Renal cortex interstitium (tissue), 11 donors: Measurements from ENCODE around the gene CALML5. TPM values are rescaled to one million over a fixed set of nuclear protein-coding genes. Genes with fewer than 3 reads are reported as not detected.

Experiments
- DNase-seq, 11 donors: peaks; one replicate each; pipeline ENCODE4 v3.0.0-alpha.2; 2013; ENCODE audit warnings: low read depth in 9 of 11, low spot score in 4 of 11; ENCODE audit errors: extremely low read depth in 1 of 11
- polyA plus RNA-seq, 3 donors: library from polyadenylated mRNA; unstranded; fragments of 120-200 nt; gene quantifications; one replicate each; pipeline ENCODE4 v1.2.1, GENCODE V29; 2013; ENCODE audit not compliant: insufficient read length in 3 of 3

CALML5 gene
- polyA plus RNA-seq, 3 donors: not detected

DNA sequence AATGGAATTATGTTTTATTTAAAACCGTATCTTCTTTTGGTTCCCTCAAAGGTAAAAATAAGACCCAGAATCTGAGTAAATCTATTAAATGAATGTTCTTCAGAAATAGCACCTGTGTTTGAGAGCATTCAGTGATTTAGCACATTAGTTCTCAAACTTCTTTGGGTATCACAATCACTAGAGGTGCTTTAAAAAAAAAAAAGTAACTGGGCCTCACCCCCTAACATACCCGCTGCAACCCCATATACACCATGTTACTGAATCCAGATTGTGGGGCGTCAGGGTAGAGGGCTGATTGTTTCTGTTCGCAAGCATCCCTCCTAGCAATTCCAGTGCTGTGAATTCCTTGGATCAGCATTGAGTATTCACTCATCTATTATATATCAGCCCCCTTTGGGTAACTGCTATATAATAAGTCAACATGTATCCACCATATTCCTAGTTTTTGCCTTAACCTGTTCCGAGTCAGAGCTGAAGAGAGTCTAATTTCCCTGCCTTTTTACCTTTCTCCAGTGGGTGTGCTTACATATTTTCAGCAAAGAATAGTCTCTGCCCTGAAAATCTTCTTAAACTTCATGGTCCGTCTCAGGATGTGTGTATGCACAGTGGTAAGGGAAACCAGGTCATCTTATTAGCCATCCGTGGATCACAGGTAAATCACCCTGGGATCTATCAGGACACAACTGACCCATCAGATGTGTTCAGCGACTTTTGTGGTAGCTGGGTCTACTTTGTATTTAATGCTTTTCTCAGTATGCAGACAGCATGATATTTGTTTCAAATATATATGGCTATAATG is 40.2 kb downstream of the CALML5 start:
- DNase-seq: no peak

DNA sequence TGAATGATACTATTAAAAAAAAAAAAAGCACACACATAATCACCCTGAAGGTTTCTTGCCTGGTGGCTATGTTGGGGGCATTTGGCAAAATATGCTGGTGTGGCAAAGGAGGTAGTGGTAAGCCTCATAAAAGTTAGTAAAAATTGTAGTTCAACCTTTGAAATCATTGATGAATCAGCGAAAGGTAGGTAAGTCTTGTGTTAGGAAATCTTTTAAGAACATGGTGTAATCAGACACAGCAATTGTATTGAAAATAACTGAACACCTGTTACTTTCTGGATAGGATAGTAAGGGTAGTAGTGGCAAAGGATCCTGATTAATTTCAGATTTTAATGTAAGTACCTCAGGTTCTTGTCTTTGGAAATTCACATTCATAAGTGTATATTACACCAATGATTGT is 40.9 kb downstream of the CALML5 start:
- DNase-seq: no peak

DNA sequence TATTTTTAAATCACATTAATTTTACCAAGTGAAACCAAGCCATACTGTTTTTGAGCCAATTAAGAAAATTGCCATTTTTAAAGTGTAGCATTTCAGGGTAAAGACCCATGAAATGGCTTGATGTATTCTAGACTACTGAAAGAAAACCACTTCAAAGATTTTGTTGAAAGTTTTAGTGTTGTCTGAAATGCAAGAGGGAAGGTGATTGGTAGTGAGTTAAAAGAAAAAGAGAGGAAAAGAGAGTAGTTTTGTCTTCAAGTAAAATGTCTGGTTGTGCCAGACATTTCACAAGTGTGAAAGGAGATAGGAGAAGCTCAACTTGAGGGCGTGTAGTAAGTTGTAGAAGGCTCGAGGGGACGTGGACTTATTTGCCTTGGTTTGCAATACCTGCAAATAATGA is 41.6 kb downstream of the CALML5 start:
- DNase-seq: no peak

DNA sequence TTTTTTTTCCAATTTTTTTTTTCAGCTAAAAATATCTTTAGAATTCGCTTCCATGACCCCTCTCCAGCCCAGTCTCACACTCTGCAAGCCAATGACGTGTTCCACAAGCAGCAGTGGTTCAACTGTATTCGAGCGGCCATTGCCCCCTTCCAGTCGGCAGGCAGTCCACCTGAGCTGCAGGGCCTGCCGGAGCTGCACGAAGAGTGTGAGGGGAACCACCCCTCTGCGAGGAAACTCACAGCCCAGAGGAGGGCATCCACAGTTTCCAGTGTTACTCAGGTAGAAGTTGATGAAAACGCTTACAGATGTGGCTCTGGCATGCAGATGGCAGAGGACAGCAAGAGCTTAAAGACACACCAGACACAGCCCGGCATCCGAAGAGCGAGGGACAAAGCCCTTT is 42.8 kb downstream of the CALML5 start:
- no peak for DNase-seq

DNA sequence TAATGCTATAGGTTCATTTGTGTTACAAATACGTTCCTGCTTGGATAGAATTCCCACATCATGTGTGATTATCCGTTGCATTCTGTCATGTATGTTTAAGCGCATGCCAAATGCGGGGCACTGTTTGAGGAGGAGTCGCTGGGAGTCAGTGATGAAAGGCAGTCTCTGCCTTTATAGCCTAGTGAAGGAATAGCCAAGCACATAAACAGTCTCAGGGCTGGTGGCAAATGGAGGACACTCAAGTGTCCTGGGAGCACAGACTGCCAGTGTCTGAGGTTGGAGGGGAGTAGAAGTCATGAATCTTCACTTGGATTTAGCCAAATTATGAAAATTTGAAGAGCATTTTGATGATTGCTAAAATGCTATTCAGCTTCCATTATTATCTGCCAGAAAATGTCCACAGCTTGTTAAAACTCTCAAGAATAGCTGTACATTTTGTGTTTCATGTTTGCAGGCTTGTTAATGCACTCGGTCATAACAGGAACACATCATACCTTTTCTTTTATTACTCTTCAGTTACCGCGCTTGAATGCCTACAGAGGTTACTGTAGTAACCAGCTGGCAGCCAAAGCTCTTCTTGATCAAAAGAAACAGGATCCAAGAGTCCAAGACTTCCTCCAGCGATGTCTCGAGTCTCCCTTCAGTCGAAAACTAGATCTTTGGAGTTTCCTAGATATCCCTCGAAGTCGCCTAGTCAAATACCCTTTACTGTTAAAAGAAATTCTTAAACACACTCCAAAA is 45.5 kb downstream of the CALML5 start:
- DNase-seq: no peak

DNA sequence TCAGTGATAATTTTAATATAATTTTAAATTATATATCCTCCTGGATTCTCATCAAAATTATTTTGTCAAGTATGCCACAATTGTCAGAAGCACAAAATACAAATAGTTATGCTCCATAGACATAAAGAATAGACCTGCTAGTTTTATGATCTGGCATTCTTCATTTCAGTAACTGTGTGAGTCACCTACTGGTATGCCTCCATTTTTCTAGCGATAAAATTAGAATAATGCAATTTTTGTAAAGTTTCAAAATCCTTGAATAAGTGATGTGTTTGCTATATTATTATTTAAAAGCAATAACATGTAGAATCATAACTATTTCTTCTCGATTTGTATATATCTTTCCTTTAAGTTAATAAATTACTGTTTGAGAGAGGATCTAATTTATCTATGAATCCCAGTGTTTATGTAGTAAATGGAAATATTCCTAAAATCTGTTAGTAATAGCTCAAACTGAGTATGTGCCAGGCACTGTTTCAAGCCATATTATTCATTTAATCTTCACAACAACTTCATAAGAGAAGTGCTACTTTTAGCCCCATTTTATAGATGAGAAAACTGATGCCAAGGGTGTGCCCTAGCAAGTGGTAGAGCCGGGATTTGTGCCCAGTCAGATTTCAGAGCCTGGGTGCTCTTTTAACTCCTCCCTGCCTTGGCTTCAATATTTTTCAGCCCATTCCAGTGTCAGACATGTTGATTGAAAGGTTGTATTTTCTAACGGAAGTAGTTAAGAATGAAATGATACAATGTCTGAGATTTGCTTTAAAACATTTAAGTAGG is 48.6 kb downstream of the CALML5 start:
- DNase-seq: no peak

DNA sequence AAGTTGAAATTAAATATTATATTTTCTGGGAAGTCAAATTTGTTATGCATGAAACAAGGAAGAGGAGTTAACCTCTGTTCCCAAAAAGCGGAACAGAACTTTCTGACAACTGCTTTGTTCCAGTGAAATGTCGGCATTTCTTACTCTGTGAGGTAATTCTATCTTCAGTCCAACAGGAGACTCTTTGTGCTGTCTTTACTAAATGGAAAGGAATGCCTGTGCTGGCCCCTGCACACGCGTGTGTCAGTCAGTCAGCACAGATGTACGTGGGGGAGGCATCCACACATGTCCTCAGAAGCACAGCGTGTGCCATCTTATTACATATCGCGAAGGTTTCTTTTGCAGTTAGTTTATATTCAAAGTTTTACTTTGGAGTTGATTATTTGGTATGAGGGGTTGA is 49.5 kb downstream of the CALML5 start:
- peak in 2 of 11 donors; percentile 41 to 52 for DNase-seq

DNA sequence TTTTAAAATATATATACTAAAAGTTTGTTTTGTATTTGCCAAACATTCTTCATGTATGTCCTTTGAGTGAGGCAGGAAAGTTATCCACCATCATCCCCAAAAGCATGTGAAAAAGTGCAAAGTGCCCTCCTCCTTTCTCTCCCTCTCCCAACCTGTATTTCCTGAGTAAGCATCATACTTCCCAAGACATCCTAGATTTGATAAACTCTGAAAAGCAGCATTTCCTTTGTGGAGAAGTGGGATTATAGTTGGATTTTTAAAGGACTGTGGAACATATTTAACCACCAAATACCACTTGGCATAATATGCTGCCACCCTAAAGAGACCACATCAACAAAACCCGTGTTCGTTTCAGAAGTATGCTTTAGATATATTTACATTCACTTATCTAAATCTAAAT is 50.1 kb downstream of the CALML5 start:
- no peak for DNase-seq

Other genes starting within 250 kb of the CALML5 start
- under 1 TPM; 0.30 to 0.45 (median 0.37) TPM for gene UCN3, start 134.6 kb downstream of the CALML5 start, polyA plus RNA-seq
- gene TUBAL3, start 94.7 kb downstream of the CALML5 start, polyA plus RNA-seq: under 1 TPM; 0.06 to 0.17 (median 0.17) TPM
- 100 to 1,000 TPM; 122 to 142 (median 133) TPM for gene NET1, start 87.0 kb downstream of the CALML5 start, polyA plus RNA-seq
- under 1 TPM in 2 of 3 donors, not detected in 1; 0.06 to 0.11 TPM for gene CALML3, start 25.4 kb upstream of the CALML5 start, polyA plus RNA-seq
- gene ASB13, start 167.0 kb upstream of the CALML5 start, polyA plus RNA-seq: 10 to 100 TPM; 22.9 to 24.2 (median 23.4) TPM
- gene TASOR2, start 185.3 kb upstream of the CALML5 start, polyA plus RNA-seq: 10 to 100 TPM; 33.9 to 38.4 (median 35.3) TPM